ENCODE data around the gene RYR3. TPM values are rescaled to one million over a fixed set of nuclear protein-coding genes. Genes with fewer than 3 reads are reported as not detected.

Gene RYR3
- total RNA-seq, 1 donor = not detected

DNA sequence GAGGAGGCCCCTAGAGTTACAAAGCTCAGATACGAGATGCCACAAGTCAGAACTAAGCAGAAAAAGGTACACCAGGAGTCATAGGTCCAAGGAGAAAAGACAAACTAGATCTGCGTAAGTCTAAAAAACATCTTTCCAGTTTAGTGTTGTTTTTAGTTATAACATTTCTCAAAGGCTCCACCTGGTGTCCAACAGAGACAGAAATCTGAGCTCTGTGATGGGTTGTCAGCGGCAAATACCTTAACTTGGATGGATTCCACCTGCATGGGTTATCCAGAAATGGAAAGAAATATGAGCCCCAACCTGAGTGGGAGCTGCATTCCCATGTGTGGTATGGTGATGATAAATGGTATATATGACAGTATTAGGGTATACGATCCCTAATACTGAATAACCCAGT, 418.9 kb downstream of the RYR3 start:
- TF ChIP-seq, protein P1, sequence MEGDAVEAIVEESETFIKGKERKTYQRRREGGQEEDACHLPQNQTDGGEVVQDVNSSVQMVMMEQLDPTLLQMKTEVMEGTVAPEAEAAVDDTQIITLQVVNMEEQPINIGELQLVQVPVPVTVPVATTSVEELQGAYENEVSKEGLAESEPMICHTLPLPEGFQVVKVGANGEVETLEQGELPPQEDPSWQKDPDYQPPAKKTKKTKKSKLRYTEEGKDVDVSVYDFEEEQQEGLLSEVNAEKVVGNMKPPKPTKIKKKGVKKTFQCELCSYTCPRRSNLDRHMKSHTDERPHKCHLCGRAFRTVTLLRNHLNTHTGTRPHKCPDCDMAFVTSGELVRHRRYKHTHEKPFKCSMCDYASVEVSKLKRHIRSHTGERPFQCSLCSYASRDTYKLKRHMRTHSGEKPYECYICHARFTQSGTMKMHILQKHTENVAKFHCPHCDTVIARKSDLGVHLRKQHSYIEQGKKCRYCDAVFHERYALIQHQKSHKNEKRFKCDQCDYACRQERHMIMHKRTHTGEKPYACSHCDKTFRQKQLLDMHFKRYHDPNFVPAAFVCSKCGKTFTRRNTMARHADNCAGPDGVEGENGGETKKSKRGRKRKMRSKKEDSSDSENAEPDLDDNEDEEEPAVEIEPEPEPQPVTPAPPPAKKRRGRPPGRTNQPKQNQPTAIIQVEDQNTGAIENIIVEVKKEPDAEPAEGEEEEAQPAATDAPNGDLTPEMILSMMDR (IDR thresholded peaks at IDR 0.05; ENCODE audit: insufficient read depth, low read depth, low read length) = peak; percentile 21
- peak; percentile 12 for DNase-seq (ENCODE audit: low read depth)
- no peak overlapping the region for H3K4me3 ChIP-seq (ENCODE audit: low read depth, low read length)

DNA sequence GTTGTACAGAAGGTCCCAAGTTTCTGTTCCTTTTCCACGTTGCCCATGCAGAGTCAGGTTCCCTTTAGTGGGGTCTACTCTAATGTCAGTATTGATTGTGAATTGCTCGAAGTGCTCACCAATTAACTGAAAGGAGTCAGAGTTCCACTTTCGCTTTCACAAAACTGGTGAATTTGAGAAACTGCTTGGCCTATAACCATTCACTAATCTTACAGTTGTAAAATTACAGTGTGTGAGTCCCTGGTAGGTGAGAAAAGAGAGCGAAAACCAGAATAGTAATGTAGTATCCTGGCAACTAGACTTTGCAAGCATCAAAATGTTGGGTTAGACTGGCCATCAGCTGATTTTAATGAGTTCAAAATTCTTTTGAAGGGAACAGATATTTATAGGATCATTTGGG, 420.0 kb downstream of the RYR3 start:
- TF ChIP-seq, protein P1 (IDR thresholded peaks at IDR 0.05; ENCODE audit: insufficient read depth, low read depth, low read length) = no peak
- H3K4me3 ChIP-seq (ENCODE audit: low read depth, low read length) = no peak overlapping the region
- DNase-seq (ENCODE audit: low read depth) = no peak

DNA sequence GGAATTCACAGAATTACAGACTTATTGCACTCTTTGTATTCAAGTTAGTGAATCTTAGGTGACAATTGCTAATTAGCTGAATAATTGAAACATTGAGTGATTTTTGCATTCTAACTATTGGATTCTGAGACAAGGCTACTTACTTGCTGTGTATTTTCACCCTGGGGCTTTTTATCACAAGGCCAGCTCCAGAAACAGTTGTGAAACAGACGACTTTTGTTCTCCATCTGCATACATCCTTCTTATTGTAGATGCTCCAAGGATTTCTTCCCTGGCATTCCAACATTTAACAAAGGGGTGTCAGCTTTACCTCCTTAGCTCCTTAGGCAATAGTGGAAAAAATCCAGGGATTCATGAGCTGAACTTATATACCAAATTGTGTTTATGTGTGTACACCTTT, 424.4 kb downstream of the RYR3 start:
- H3K4me3 ChIP-seq (ENCODE audit: low read depth, low read length) = no peak overlapping the region
- TF ChIP-seq, protein P1 (IDR thresholded peaks at IDR 0.05; ENCODE audit: insufficient read depth, low read depth, low read length) = no peak
- no peak for DNase-seq (ENCODE audit: low read depth)

DNA sequence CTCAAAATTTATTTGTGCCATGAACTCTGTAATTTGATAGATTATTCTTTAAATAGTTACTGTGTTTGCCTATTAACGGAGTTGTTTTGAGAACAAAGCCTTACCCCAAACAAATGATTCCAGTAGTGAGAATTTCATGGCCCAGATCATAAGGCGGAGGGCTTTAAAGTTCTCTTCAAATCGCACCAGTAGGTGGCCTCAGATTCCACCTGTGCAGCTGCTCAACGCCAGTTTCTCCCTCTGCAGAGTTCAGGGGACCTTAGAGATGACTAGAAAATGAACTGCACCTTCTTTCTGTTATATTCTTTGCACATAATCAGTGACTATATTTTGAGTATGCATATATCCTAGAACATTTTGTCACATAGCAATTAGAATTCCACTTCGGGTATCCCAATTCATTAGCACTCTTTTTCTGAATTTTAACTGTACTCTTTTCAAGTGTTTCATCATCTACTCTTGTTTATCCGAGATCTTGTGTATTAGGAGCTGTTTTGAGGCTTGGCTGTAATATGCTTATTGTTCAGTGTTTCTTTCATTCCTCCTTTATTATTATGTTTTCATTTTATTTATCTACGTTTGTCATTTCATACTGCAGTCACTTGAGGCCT, 425.0 kb downstream of the RYR3 start:
- H3K4me3 ChIP-seq (ENCODE audit: low read depth, low read length) = no peak overlapping the region
- TF ChIP-seq, protein P1 (IDR thresholded peaks at IDR 0.05; ENCODE audit: insufficient read depth, low read depth, low read length) = peak; percentile 72
- DNase-seq (ENCODE audit: low read depth) = peak; percentile 47

DNA sequence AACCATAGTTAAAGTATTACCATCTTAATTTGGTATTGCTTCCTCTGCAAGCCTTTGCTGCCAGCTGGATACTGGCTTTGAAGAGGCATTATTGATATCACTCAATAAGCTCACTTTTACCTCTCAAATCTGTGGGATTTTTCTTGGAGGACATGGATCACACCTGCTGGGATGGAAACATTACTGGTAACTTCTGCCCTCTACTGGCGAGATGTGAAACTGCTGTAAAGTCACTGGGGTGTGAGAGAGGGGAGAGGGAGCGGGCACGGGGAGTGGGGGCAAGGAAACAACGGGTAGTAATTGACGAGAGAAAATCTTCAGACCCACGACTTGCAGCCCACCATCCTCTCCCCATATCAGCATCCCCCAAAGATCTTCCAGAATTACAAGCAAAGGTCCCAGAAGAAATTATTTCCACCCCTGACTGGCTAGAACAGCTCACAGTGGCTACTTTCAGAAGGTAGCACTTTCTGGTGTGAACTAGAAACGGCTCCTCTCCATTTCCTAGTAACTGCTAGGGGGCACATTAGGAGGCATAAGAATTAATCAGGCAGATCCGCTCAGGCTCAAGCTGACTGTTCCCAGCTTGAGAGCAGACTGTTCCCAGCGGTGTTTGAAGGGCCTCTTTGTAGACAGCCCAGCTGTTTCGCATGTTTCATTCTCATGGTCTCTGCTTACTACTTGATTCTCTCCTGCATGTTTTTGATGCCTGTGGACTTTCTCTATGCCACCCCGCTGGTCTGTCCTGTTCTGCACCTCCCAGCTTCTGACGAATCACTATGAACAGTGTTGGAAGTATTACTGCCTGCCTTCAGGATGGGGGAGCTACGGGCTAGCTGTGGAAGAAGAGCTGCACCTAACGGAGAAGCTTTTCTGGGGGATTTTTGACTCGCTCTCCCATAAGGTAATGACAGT, 427.2 kb downstream of the RYR3 start:
- no peak overlapping the region for H3K4me3 ChIP-seq (ENCODE audit: low read depth, low read length)
- TF ChIP-seq, protein P1 (IDR thresholded peaks at IDR 0.05; ENCODE audit: insufficient read depth, low read depth, low read length) = peak; percentile 89
- DNase-seq (ENCODE audit: low read depth) = peak; percentile 26

DNA sequence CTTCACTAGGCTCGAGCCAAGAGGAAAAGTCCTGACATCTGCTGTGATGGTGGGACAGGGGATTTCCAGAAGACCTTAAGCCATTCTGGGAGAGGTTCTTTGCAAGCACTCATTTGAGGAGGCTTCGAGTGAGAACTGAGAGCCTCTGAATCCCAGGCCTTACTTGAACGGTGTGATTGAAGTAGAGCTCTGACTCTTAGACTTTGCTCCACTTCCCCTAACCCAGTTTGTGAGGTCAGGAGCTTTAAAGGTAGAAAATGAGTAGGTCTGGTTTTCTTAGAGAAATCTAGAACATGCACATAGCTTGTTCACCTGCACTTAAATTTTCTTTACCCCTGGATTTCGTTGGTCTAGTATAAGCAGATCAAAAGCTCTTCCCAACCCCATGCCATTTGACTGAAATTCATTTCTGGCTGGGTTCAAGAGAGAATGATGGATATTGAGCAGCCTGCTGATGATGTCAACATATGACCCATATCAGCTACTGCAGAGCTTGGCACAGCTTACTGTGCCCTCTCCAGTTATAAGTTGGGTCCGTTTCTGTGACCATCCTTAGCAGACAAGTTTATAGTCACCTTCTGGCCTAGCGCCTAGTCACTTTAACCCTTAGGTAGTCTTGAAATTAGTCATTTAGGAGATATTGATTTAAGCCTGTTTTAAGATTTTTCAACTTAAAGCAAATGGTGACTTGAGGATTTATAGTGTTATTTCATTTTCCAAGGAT, 428.3 kb downstream of the RYR3 start:
- DNase-seq (ENCODE audit: low read depth) = no peak
- H3K4me3 ChIP-seq (ENCODE audit: low read depth, low read length) = no peak overlapping the region
- TF ChIP-seq, protein P1 (IDR thresholded peaks at IDR 0.05; ENCODE audit: insufficient read depth, low read depth, low read length) = no peak

Measured in fibroblast of villous mesenchyme (primary cell).